GM12874 (cell line): Measurements from ENCODE around the gene ZNF3.
A peak's percentile ranks its signal among the peaks of the same experiment; 100 is the strongest.

Experiments used
- CTCF ChIP-seq: IDR thresholded peaks from 2 replicates; pipeline ENCODE4 v1.5.1; 2011; ENCODE audit warnings: low read depth, mild to moderate bottlenecking, control low read depth, low read length, moderate library complexity; ENCODE audit not compliant: insufficient read depth

The ZNF3 gene

DNA sequence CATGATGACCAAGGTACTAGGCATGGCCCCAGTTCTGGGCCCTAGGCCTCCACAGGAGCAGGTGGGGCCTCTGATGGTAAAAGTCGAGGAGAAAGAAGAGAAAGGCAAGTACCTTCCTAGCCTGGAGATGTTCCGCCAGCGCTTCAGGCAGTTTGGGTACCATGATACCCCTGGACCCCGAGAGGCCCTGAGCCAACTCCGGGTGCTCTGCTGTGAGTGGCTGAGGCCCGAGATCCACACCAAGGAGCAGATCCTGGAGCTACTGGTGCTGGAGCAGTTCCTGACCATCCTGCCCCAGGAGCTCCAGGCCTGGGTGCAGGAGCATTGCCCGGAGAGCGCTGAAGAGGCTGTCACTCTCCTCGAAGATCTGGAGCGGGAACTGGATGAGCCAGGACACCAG is 24.5 kb downstream of the ZNF3 start:
- TF ChIP-seq CTCF = no peak

GRCh38 chr7:100053215-100053614 is 28.3 kb downstream of the ZNF3 start:
- peak; percentile 14; the same call in 1 of the 2 replicates for TF ChIP-seq CTCF

GRCh38 chr7:100051611-100052010 is 29.9 kb downstream of the ZNF3 start:
- no peak for TF ChIP-seq CTCF

DNA sequence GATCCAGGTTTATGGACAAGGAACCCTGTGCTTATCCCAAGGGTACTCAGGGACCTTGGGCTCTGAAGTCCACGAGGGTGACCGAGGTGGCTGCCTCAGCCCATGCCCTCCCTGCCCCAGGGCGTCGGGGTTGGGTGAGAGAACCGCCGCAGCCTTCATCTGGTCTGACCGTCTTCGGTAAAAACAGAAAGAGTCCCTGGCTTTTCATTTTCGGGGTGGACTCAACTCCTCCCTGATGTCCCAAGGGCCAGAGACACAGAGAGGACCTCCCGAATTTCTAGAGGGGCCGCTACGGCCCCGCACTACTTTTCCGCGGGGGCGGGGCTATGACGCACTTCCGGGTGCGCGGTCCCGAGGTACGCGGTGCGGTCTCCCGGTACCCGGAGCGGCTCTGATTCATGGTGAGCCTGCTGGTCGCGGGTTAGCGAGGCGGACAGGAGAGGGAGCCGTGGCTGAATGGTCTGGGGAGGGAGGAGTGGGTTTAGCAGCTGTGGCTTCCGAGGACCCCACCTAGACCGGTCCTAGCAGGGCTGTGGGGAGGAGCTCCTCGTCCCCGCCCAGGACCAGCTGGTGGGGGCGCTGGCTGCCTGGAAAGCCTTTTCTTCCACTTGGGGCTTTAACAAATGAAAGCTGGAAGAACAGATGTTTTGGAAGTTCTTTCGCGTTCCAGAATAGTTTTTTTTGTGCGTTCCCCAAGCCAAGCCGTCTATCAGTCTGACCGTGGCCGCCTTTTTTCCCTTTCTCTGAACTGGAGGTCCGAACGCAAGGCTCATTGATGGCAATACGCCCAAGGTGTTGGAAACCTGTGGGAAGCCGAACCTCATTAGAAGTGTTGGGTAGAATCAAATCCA is 31.9 kb downstream of the ZNF3 start, which contains the start of gene ZSCAN21:
TSS of gene ZSCAN21 (plus strand) at position 334 of the 851 bp plus-strand sequence. CDS start 7,233 bp downstream, outside the sequence.
- peak; percentile 23; the same call in 1 of the 2 replicates for TF ChIP-seq CTCF

DNA sequence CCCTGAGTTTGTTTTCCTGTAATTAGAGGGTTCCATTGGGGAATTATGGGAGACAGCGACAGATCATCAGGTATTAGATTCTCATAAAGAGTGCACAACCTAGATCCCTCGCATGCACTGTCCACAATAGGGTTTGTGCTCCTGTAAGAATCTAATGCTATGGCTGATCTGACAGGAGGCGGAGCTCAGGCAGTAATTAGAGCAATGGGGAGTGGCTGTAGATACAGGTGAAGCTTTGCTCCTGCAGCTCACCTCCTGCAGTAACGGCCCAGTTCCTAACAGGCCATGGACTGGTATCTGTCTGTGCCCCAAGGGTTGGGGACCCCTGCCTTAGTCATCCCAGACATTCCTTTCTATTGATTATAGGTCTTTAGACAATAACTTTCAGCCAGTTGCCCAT is 32.8 kb downstream of the ZNF3 start:
- TF ChIP-seq CTCF = no peak

DNA sequence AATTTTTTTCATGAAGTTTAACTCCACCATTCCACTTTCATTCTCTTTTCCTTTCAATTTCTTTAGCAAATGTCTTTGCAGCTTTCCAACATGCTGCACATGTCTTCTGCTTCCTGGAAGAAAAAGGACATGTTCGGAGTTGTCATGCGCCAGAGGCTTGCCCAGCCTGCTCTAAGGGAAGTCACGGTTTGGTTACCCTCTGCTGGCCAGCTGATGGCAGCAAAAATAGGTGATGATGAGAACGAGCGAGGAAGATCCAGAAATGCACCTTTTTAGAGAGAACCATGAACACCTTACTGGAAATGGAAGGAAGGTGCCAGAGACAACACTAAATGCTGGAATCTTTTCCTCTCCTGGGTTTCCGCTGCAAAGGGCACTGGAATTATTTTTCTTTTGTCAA is 36.8 kb downstream of the ZNF3 start:
- TF ChIP-seq CTCF = 0 out of 2 replicates have a peak, but pooled peaks have one; percentile 16

DNA sequence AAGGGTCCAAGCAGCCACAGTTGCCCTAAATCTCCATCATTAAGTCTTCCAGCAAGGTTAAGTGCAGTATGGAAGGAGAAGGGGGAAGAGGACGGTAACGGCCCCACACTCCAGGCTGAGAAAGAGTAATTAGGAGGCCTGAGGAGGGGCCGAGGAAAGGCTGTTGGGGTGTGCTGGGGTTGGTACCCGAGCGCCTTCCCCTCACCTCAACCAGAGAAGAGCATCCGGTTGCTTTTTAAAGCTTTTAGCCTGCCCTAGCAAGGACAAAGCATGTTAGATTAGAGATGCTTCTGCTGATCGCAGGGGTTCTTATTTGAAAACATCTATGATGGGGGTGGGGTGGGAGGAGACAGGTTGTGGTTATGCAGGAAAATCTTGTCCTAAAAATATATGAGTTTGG is 40.9 kb downstream of the ZNF3 start:
- no peak for TF ChIP-seq CTCF
